KMS-11 (cell line): ENCODE results near the gene CDC27.

Experiments used
- H2AFZ ChIP-seq: fragments of 200-600 bp; sonication (generic); 2 replicates; pipeline ENCODE4 v1.6.1; 2016; ENCODE audit warnings: antibody characterized with exemption, mixed run types, low read depth
- H3K27ac ChIP-seq: fragments of 200-600 bp; sonication (generic); 2 replicates; pipeline ENCODE4 v1.6.1; 2016; ENCODE audit warnings: mild to moderate bottlenecking, mixed run types
- H3K27me3 ChIP-seq: fragments of 200-600 bp; sonication (generic); 2 replicates; pipeline ENCODE4 v1.6.1; 2017; ENCODE audit warnings: mild to moderate bottlenecking, low read depth, mixed run types, moderate library complexity; ENCODE audit not compliant: insufficient read depth
- H3K36me3 ChIP-seq: fragments of 200-600 bp; sonication (generic); 2 replicates; pipeline ENCODE4 v1.6.1; 2017; ENCODE audit warnings: mild to moderate bottlenecking, mixed run types; ENCODE audit not compliant: insufficient read depth
- H3K4me1 ChIP-seq: fragments of 200-600 bp; sonication (generic); 2 replicates; pipeline ENCODE4 v1.6.1; 2016; ENCODE audit warnings: mild to moderate bottlenecking, low read depth, mixed run types; ENCODE audit not compliant: poor library complexity, severe bottlenecking
- H3K4me2 ChIP-seq: fragments of 200-600 bp; sonication (generic); 2 replicates; pipeline ENCODE4 v1.7.0; 2016; ENCODE audit warnings: mild to moderate bottlenecking, mixed run types
- H3K4me3 ChIP-seq: fragments of 200-600 bp; sonication (generic); IDR thresholded peaks from 2 replicates; pipeline ENCODE4 v1.6.1; 2017; ENCODE audit warnings: low read depth, low read length, mixed read lengths; ENCODE audit not compliant: insufficient read depth
- H3K79me2 ChIP-seq: fragments of 200-600 bp; sonication (generic); 2 replicates; pipeline ENCODE4 v1.6.1; 2016; ENCODE audit warnings: low read depth, mixed run types; ENCODE audit not compliant: insufficient read depth
- H3K9ac ChIP-seq: fragments of 200-600 bp; sonication (generic); 2 replicates; pipeline ENCODE4 v1.6.1; 2016; ENCODE audit warnings: mild to moderate bottlenecking, mixed run types
- H4K20me1 ChIP-seq: fragments of 200-600 bp; sonication (generic); 2 replicates; pipeline ENCODE4 v1.6.1; 2016; ENCODE audit warnings: mild to moderate bottlenecking, mixed run types; ENCODE audit not compliant: insufficient read depth
- CTCF ChIP-seq: fragments of 200-600 bp; sonication (generic); conservative IDR thresholded peaks from 2 replicates; pipeline ENCODE4 v1.6.1; 2017; ENCODE audit warnings: low read depth, mild to moderate bottlenecking, antibody characterized with exemption, low read length, moderate library complexity, mixed read lengths

Gene CDC27

GRCh38 chr17:47203984-47204721 is 15.1 kb upstream of the CDC27 start:
- peaks cover 76% of the 10 kb centered on the region for H3K4me1 ChIP-seq
- H3K27me3 ChIP-seq: no peaks in the 10 kb centered on the region
- peak overlapping the region; percentile 59; the same call in 1 of the 2 replicates for H3K9ac ChIP-seq
- no peak for TF ChIP-seq CTCF
- no peaks in the 10 kb centered on the region for H3K79me2 ChIP-seq
- peak overlapping the region; percentile 89 for H3K4me2 ChIP-seq
- H3K4me3 ChIP-seq: no peak overlapping the region
- H2AFZ ChIP-seq: peak overlapping the region; percentile 41
- H4K20me1 ChIP-seq: no peaks in the 10 kb centered on the region
- peak overlapping the region; percentile 94 for H3K27ac ChIP-seq
- no peaks in the 10 kb centered on the region for H3K36me3 ChIP-seq

GRCh38 chr17:47201166-47201565 is 12.1 kb upstream of the CDC27 start:
- Histone ChIP-seq H3K9ac (no peak overlapping the region), H3K36me3 (no peaks in the 10 kb centered on the region), H3K4me2 (no peak overlapping the region), H3K4me1 (peaks cover 52% of the 10 kb centered on the region), H3K4me3 (no peak overlapping the region), H3K27me3 (no peaks in the 10 kb centered on the region), H3K27ac (no peak overlapping the region), H3K79me2 (no peaks in the 10 kb centered on the region), H2AFZ (no peak overlapping the region), H4K20me1 (no peaks in the 10 kb centered on the region)
- no peak for TF ChIP-seq CTCF

GRCh38 chr17:47200325-47200664 is 11.2 kb upstream of the CDC27 start:
- H3K9ac ChIP-seq: no peak overlapping the region
- H2AFZ ChIP-seq: no peak overlapping the region
- H3K27ac ChIP-seq: no peak overlapping the region
- H3K4me3 ChIP-seq: no peak overlapping the region
- TF ChIP-seq CTCF: no peak
- no peaks in the 10 kb centered on the region for H3K79me2 ChIP-seq
- no peaks in the 10 kb centered on the region for H3K36me3 ChIP-seq
- no peaks in the 10 kb centered on the region for H3K27me3 ChIP-seq
- H4K20me1 ChIP-seq: no peaks in the 10 kb centered on the region
- no peak overlapping the region for H3K4me2 ChIP-seq
- peaks cover 46% of the 10 kb centered on the region for H3K4me1 ChIP-seq

- no peak overlapping the region for H3K4me2 ChIP-seq
- H2AFZ ChIP-seq: no peak overlapping the region
- H3K27me3 ChIP-seq: no peaks in the 10 kb centered on the region
- no peaks in the 10 kb centered on the region for H4K20me1 ChIP-seq
- no peaks in the 10 kb centered on the region for H3K79me2 ChIP-seq
- peaks cover 40% of the 10 kb centered on the region for H3K4me1 ChIP-seq
- no peak for TF ChIP-seq CTCF
- no peak overlapping the region for H3K4me3 ChIP-seq
- no peaks in the 10 kb centered on the region for H3K36me3 ChIP-seq
- H3K27ac ChIP-seq: no peak overlapping the region
- no peak overlapping the region for H3K9ac ChIP-seq
Observed at GRCh38 chr17:47199627-47200324, 10.7 kb upstream of the CDC27 start.
